IMR-90 (cell line): ENCODE measurements around the gene KLHL29.

ENCODE experiments used
- RAD21 ChIP-seq: IDR thresholded peaks from 2 replicates; pipeline ENCODE4 v1.6.1; 2012; ENCODE audit warnings: low read length, improper control_type of control experiment
- USF2 ChIP-seq: fragments of 150-350 bp; IDR thresholded peaks from 2 replicates; pipeline ENCODE4 v1.6.1; 2017; ENCODE audit warnings: mild to moderate bottlenecking, antibody characterized with exemption, low read length, low read depth

DNA sequence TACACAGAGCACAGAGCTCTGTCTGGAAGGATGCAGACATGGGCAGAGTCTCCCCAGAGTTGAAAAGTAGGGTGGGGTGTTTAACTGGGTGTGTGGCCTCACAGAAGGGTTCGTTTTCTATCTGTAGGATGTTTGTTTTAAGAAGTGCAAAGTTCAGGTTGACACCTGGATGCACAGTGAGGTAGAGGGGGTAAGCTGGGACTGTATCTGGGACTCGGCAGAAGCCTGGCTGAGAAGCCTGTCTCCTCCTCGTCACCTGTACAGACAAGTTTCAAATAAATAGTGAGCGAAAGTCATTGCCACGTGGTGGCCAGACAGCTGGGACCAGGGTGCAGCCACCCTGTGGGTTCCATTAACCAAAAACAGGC lies 145.9 kb downstream of the KLHL29 start:
- no peak for TF ChIP-seq RAD21
- TF ChIP-seq USF2 = no peak
